GM12873 (cell line): ENCODE results near the gene HAT1.

Source experiments
- TF ChIP-seq, protein P1 (sequence below): IDR thresholded peaks from 2 replicates; pipeline ENCODE4 v1.5.1; 2012; ENCODE audit warnings: low read depth, mild to moderate bottlenecking, moderate library complexity, low read length, control low read depth; ENCODE audit not compliant: insufficient read depth; ENCODE audit errors: missing control alignments

Gene HAT1

DNA sequence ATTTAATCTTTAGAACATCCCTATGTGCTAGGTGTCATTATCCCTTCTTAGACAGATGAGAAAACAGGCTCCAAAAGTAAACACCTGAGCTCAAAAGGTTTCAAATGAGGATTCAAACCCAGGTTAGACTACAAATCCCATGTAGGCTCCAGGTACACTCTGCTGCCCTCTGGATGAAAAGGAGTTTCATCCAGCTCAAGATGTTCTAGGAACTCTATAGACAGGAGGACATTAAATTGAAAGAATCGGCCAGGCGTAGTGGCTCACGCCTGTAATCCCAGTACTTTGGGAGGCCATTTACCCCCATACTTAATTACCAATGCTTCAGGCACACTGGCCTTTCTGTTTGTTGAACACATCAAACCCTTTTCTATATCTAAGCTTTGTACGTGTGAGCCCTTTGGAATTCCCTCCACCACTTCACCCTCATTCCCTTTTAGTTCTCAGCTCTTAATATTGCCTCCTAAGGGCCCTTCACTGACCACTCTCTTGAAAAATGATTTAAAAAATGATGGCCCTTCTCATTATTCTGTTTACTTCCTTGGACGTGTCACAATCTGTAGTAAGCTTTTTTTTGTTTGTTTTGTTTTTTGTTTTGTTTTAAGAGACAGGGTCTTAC lies 38.9 kb upstream of the HAT1 start:
- TF ChIP-seq, protein P1, sequence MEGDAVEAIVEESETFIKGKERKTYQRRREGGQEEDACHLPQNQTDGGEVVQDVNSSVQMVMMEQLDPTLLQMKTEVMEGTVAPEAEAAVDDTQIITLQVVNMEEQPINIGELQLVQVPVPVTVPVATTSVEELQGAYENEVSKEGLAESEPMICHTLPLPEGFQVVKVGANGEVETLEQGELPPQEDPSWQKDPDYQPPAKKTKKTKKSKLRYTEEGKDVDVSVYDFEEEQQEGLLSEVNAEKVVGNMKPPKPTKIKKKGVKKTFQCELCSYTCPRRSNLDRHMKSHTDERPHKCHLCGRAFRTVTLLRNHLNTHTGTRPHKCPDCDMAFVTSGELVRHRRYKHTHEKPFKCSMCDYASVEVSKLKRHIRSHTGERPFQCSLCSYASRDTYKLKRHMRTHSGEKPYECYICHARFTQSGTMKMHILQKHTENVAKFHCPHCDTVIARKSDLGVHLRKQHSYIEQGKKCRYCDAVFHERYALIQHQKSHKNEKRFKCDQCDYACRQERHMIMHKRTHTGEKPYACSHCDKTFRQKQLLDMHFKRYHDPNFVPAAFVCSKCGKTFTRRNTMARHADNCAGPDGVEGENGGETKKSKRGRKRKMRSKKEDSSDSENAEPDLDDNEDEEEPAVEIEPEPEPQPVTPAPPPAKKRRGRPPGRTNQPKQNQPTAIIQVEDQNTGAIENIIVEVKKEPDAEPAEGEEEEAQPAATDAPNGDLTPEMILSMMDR = no peak

DNA sequence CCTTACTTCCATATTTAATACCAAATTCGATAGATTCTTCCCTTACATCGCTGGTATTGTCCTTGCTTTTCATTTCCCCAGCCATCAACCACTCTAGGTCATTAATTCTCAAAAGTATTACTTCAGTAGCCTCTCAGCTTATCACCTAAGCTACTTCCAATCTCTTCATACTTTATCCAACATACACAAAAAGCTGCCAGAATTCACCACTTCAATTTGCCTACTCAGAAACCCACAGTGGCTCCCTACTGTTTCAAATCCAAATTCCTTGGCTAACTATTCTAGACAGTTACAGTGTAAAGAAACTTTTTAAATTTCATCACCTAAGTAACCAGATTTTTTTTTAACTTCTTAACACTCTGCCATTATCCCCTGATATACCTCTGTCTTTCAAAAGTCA lies 32.9 kb upstream of the HAT1 start:
- TF ChIP-seq, protein P1 = no peak

DNA sequence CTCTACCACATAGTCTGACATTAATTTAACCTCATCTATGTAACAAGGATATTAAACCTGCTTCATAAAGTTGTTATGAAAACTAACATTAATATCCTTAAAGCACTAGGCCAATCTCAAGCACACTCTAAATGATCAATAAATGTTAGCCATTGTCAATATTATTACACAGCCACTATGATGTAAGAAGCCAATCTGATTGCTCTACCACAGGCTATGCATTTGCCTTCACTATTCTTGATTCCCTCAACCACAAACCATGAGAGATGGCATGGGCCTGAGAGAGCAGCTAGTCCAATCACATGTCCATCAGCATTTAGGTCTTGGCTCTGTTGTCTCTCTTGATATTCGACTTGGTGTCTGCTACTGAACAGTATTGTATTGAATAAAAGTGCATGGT lies 32.5 kb upstream of the HAT1 start:
- TF ChIP-seq, protein P1 = no peak

DNA sequence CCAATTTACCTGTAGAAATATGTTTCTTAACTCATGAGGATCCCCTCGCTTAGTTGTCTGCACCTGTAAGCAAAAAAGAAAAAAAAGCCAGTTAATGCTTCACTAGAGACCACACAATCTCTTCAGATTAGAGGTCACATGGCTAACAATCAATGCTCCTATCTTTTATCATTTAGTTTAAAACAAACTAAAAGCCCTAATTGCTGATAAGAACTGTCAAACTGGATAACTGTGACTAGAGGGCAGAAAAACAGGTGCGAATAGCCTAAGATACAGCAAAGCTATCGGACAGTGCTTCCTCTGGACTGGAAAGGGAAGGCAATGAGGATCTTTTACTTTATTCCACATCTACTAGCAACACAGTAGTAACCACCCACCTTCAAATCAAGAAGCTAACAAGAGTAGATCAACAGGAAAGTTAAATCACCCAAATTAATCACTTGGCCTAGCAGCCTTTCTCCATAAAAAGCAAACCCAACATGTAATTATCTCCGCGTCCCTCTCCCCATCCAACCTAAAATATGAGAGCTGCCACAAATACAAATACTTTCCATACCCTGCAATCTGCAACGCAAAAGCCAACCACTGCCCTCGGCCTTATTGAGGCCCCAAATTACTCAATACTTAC lies 29.0 kb upstream of the HAT1 start:
- TF ChIP-seq, protein P1 = no peak

DNA sequence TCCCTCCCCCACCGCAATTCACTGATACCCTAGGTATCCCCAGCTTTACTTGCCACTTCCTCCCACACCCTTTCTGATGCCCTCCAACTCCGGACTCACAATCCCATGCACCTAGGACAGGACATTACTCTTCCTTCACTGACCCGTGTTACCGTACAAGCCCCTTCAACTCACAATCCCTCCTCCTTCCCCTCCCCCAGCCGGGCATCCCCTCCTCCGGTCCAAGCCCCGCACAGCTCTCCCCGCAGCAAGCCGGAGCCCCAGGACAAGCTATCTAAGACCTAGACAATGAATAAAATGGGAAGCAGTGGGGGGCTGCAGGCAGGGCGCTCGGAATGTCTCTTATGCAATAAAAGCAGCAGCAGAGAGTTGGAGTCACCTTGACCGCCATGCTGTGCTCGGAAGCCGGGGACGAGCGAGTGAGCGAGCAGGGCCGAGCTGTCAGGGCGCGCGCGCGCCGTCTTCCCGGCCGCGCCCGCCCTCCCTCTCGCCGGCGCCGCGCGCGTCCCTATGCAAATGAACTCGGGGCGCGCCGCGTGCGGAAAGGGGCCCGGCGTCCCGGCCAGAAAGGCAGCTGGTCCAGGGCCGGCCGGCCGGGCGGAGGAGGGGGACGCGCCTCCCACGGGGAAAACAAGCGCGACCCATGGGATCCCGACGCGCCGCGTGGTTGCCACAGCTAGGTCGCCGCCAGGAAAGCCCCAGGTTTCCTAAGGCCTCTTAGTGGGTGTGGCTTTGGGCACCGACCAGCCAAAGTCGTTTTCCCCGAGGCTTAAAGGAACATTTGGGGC lies 28.2 kb upstream of the HAT1 start, which contains the start of gene SLC25A12:
Gene SLC25A12 (minus strand): TSS at position 421 of the 788 bp plus-strand sequence. CDS start 30 bp downstream, at position 391.
- TF ChIP-seq, protein P1 = no peak

DNA sequence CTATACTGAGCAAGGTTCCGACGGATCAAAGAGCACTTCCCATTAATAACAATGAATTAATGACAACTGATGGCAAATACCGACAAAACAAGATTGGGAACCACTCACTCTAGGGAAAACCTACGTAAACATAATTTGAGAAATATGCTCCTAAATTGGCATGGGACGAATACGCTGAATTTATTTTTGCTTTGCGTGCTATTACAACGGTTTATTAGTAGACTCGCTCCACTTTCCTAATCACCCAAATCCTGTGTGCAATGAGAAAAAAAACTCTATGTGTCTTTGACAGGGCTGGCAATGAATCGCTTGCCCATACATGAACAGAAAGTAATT lies 27.7 kb upstream of the HAT1 start:
- TF ChIP-seq, protein P1 = no peak

DNA sequence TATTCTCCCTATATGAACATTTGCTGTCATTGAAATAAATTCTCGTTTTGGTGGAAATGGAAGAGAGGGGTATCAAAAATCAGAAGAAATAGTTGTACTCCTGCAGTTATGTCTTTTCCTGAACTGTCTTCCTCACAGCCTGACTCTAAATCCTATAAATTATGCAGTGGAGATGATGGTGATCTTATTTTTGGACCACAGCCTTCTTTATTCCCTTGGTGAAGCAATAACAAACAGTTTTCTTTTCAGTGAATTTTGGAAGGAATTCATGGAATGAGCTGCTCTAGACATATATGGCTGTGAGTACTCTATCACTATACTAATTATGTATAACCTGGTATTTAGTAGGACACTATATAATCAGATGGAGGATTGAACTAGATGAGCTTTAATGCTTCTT lies 26.5 kb upstream of the HAT1 start:
- TF ChIP-seq, protein P1 = no peak
